Measurements from ENCODE around the gene TRMT61A. TPM values are rescaled to one million over a fixed set of nuclear protein-coding genes. Genes with fewer than 3 reads are reported as not detected.

Gene TRMT61A
- total and polyA plus RNA-seq, 9 of the 15 experiments (the other 6 are each of a cell fraction or from before 2014, with no cell fraction given): 0.10 to 24.8 (median 5.1) TPM

DNA sequence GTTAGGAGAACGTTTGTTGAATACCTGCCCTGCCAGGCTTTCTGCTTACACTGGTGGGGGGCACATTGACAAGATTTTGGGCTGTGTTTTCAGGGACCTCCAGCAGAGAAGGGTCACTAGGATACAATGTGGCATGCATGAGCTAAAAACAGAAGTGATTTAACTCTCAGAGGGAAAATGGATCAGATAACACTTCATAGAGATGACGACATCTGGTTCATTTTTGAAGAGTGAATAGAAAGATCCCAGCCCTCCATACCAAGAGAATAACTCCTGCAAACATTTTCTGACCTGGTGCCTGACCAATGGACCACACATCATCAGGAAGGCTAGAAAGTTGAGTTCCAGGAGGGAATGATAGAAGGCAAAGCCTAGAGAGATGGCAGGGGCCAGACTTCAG, 40.0 kb upstream of the TRMT61A start (continued):
- TF ChIP-seq, protein P1, sequence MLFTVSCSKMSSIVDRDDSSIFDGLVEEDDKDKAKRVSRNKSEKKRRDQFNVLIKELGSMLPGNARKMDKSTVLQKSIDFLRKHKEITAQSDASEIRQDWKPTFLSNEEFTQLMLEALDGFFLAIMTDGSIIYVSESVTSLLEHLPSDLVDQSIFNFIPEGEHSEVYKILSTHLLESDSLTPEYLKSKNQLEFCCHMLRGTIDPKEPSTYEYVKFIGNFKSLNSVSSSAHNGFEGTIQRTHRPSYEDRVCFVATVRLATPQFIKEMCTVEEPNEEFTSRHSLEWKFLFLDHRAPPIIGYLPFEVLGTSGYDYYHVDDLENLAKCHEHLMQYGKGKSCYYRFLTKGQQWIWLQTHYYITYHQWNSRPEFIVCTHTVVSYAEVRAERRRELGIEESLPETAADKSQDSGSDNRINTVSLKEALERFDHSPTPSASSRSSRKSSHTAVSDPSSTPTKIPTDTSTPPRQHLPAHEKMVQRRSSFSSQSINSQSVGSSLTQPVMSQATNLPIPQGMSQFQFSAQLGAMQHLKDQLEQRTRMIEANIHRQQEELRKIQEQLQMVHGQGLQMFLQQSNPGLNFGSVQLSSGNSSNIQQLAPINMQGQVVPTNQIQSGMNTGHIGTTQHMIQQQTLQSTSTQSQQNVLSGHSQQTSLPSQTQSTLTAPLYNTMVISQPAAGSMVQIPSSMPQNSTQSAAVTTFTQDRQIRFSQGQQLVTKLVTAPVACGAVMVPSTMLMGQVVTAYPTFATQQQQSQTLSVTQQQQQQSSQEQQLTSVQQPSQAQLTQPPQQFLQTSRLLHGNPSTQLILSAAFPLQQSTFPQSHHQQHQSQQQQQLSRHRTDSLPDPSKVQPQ (CRISPR knock-in tag; IDR thresholded peaks at IDR 0.05; ENCODE audit: borderline replicate concordance): no peak
- no peak for TF ChIP-seq ZNF586 (CRISPR knock-in tag; conservative IDR thresholded peaks at IDR 0.05)
- TF ChIP-seq, protein P2, sequence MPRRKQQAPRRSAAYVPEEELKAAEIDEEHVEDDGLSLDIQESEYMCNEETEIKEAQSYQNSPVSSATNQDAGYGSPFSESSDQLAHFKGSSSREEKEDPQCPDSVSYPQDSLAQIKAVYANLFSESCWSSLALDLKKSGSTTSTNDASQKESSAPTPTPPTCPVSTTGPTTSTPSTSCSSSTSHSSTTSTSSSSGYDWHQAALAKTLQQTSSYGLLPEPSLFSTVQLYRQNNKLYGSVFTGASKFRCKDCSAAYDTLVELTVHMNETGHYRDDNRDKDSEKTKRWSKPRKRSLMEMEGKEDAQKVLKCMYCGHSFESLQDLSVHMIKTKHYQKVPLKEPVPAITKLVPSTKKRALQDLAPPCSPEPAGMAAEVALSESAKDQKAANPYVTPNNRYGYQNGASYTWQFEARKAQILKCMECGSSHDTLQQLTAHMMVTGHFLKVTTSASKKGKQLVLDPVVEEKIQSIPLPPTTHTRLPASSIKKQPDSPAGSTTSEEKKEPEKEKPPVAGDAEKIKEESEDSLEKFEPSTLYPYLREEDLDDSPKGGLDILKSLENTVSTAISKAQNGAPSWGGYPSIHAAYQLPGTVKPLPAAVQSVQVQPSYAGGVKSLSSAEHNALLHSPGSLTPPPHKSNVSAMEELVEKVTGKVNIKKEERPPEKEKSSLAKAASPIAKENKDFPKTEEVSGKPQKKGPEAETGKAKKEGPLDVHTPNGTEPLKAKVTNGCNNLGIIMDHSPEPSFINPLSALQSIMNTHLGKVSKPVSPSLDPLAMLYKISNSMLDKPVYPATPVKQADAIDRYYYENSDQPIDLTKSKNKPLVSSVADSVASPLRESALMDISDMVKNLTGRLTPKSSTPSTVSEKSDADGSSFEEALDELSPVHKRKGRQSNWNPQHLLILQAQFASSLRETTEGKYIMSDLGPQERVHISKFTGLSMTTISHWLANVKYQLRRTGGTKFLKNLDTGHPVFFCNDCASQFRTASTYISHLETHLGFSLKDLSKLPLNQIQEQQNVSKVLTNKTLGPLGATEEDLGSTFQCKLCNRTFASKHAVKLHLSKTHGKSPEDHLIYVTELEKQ (CRISPR knock-in tag; IDR thresholded peaks at IDR 0.05): no peak
- no peak for TF ChIP-seq ZKSCAN1 (IDR thresholded peaks at IDR 0.05; ENCODE audit: low read depth, low read length)
- TF ChIP-seq MAZ (CRISPR knock-in tag; conservative IDR thresholded peaks at IDR 0.05 in 1 of 2, IDR thresholded peaks at IDR 0.05 in 1 of 2): no peak
- TF ChIP-seq, protein P3, sequence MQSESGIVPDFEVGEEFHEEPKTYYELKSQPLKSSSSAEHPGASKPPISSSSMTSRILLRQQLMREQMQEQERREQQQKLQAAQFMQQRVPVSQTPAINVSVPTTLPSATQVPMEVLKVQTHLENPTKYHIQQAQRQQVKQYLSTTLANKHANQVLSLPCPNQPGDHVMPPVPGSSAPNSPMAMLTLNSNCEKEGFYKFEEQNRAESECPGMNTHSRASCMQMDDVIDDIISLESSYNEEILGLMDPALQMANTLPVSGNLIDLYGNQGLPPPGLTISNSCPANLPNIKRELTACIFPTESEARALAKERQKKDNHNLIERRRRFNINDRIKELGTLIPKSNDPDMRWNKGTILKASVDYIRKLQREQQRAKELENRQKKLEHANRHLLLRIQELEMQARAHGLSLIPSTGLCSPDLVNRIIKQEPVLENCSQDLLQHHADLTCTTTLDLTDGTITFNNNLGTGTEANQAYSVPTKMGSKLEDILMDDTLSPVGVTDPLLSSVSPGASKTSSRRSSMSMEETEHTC (IDR thresholded peaks at IDR 0.05): no peak
- TF ChIP-seq PML (IDR thresholded peaks at IDR 0.05; ENCODE audit: low read length): no peak
- no peak for TF ChIP-seq SP2 (IDR thresholded peaks at IDR 0.05; ENCODE audit: extremely low read depth, low read depth, low read length, poor library complexity, severe bottlenecking)
- TF ChIP-seq, protein P4, sequence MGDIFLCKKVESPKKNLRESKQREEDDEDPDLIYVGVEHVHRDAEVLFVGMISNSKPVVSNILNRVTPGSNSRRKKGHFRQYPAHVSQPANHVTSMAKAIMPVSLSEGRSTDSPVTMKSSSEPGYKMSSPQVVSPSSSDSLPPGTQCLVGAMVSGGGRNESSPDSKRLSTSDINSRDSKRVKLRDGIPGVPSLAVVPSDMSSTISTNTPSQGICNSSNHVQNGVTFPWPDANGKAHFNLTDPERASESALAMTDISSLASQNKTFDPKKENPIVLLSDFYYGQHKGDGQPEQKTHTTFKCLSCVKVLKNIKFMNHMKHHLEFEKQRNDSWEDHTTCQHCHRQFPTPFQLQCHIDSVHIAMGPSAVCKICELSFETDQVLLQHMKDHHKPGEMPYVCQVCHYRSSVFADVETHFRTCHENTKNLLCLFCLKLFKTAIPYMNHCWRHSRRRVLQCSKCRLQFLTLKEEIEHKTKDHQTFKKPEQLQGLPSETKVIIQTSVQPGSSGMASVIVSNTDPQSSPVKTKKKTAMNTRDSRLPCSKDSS (IDR thresholded peaks at IDR 0.05; ENCODE audit: low read depth, partially characterized antibody): no peak
- TF ChIP-seq, protein P5, sequence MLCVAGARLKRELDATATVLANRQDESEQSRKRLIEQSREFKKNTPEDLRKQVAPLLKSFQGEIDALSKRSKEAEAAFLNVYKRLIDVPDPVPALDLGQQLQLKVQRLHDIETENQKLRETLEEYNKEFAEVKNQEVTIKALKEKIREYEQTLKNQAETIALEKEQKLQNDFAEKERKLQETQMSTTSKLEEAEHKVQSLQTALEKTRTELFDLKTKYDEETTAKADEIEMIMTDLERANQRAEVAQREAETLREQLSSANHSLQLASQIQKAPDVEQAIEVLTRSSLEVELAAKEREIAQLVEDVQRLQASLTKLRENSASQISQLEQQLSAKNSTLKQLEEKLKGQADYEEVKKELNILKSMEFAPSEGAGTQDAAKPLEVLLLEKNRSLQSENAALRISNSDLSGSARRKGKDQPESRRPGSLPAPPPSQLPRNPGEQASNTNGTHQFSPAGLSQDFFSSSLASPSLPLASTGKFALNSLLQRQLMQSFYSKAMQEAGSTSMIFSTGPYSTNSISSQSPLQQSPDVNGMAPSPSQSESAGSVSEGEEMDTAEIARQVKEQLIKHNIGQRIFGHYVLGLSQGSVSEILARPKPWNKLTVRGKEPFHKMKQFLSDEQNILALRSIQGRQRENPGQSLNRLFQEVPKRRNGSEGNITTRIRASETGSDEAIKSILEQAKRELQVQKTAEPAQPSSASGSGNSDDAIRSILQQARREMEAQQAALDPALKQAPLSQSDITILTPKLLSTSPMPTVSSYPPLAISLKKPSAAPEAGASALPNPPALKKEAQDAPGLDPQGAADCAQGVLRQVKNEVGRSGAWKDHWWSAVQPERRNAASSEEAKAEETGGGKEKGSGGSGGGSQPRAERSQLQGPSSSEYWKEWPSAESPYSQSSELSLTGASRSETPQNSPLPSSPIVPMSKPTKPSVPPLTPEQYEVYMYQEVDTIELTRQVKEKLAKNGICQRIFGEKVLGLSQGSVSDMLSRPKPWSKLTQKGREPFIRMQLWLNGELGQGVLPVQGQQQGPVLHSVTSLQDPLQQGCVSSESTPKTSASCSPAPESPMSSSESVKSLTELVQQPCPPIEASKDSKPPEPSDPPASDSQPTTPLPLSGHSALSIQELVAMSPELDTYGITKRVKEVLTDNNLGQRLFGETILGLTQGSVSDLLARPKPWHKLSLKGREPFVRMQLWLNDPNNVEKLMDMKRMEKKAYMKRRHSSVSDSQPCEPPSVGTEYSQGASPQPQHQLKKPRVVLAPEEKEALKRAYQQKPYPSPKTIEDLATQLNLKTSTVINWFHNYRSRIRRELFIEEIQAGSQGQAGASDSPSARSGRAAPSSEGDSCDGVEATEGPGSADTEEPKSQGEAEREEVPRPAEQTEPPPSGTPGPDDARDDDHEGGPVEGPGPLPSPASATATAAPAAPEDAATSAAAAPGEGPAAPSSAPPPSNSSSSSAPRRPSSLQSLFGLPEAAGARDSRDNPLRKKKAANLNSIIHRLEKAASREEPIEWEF (CRISPR knock-in tag; IDR thresholded peaks at IDR 0.05): no peak
- TF ChIP-seq MBD2 (IDR thresholded peaks at IDR 0.05; ENCODE audit: borderline replicate concordance, low read depth): no peak

Measured in K562 (cell line).